ENCODE data around the gene HECTD2.

DNA sequence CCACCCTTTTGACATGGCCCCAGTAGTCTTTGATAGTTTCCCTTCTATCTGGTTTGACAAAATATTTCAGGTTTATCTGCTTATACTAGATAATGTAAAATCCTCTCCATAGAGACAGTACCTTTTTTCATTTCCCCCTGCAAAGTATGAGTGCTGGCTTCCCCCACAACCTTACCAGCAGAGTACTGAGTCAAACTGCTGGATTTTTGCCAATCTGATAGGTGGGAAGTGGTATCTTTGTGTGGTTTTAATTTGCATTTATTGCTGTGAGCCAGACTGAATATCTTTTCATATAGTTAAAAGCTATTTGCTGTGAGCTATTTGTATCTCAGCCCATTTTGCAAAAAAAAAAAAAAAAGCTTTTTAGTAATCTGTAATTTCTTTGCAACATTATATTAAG is 32.1 kb upstream of the HECTD2 start:
- TF ChIP-seq, protein P1, sequence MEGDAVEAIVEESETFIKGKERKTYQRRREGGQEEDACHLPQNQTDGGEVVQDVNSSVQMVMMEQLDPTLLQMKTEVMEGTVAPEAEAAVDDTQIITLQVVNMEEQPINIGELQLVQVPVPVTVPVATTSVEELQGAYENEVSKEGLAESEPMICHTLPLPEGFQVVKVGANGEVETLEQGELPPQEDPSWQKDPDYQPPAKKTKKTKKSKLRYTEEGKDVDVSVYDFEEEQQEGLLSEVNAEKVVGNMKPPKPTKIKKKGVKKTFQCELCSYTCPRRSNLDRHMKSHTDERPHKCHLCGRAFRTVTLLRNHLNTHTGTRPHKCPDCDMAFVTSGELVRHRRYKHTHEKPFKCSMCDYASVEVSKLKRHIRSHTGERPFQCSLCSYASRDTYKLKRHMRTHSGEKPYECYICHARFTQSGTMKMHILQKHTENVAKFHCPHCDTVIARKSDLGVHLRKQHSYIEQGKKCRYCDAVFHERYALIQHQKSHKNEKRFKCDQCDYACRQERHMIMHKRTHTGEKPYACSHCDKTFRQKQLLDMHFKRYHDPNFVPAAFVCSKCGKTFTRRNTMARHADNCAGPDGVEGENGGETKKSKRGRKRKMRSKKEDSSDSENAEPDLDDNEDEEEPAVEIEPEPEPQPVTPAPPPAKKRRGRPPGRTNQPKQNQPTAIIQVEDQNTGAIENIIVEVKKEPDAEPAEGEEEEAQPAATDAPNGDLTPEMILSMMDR (IDR thresholded peaks at IDR 0.05; ENCODE audit: low read depth, low read length, poor library complexity, severe bottlenecking), result no peak
- TF ChIP-seq EZH2phosphoT487 (IDR thresholded peaks at IDR 0.05; ENCODE audit: borderline replicate concordance, low read length), result no peak
